ENCODE results near the gene FOSL1.

The FOSL1 gene

DNA sequence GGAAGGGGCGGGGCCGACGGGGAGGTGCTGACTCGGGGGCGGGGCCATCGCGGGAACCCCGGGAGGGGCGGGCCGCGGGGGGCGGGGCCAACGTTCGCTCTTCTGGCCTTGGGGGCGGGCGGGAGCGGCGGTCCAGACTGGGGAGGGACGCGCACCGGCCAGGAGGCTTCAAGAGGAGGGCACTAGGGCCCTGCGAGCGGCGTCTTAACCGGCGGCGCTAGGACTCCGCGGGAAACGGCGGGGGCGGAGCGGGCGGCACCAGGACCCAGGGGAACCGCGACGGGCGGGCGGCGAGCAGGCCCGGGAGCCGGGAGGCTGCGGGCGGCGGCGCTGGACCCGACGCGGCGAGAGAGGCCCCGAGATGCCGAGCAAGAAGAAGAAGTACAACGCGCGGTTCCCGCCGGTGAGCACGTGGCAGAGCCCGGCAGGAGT is 19.0 kb upstream of the FOSL1 start, which contains the start of gene DRAP1:
DRAP1 (plus strand) TSS at position 286 of the 432 bp plus-strand sequence; CDS start at position 362, 76 bp downstream.
- H3K23ac ChIP-seq (ENCODE audit: low read length) = peak within 1 kb of the TSS; percentile 94
- peak within 1 kb of the TSS; percentile 92 for H3K4ac ChIP-seq (ENCODE audit: low read depth, low read length)
- H3K79me2 ChIP-seq (ENCODE audit: control insufficient read depth, insufficient read depth, low read length) = peaks cover 8% of the 10 kb centered on the region
- peaks cover 3% of the 10 kb centered on the region for H3K4me1 ChIP-seq (ENCODE audit: control insufficient read depth, low read depth, low read length)
- H4K8ac ChIP-seq (ENCODE audit: low read depth, low read length) = no peak within 1 kb of the TSS
- DNase-seq = peak; percentile 99
- peak within 1 kb of the TSS; percentile 39 for H3K27ac ChIP-seq (ENCODE audit: low read depth, low read length)
- H3K4me2 ChIP-seq (ENCODE audit: low read length) = peak within 1 kb of the TSS; percentile 93
- no peak within 1 kb of the TSS for H4K5ac ChIP-seq (ENCODE audit: low read length)
- no peaks in the 10 kb centered on the region for H3K36me3 ChIP-seq (ENCODE audit: control insufficient read depth, insufficient read depth, low read length)
- peak within 1 kb of the TSS; percentile 95 for H2AK5ac ChIP-seq (ENCODE audit: low read length)
- no peaks in the 10 kb centered on the region for H3K27me3 ChIP-seq (ENCODE audit: insufficient read depth, low read length, poor library complexity)
- H3K18ac ChIP-seq (ENCODE audit: low read length) = peak within 1 kb of the TSS; percentile 90
- peaks cover 17% of the 10 kb centered on the region for H3K79me1 ChIP-seq (ENCODE audit: low read length)
- H3K9ac ChIP-seq (ENCODE audit: low read length) = peak within 1 kb of the TSS; percentile 97
- H2BK5ac ChIP-seq (ENCODE audit: low read length) = no peak within 1 kb of the TSS
- H2BK15ac ChIP-seq (replicated peaks; ENCODE audit: low read depth) = no peak within 1 kb of the TSS
- no CpG with 5 or more reads among the region's 59 CpGs for WGBS (ENCODE audit: extremely low coverage, insufficient coverage, low lambda C conversion rate)
- peak within 1 kb of the TSS; percentile 96 for H3K4me3 ChIP-seq (ENCODE audit: low read length)
- no peak within 1 kb of the TSS for H2BK120ac ChIP-seq (ENCODE audit: low read depth, low read length)
- H3K56ac ChIP-seq (ENCODE audit: low read length) = peak within 1 kb of the TSS; percentile 96

DNA sequence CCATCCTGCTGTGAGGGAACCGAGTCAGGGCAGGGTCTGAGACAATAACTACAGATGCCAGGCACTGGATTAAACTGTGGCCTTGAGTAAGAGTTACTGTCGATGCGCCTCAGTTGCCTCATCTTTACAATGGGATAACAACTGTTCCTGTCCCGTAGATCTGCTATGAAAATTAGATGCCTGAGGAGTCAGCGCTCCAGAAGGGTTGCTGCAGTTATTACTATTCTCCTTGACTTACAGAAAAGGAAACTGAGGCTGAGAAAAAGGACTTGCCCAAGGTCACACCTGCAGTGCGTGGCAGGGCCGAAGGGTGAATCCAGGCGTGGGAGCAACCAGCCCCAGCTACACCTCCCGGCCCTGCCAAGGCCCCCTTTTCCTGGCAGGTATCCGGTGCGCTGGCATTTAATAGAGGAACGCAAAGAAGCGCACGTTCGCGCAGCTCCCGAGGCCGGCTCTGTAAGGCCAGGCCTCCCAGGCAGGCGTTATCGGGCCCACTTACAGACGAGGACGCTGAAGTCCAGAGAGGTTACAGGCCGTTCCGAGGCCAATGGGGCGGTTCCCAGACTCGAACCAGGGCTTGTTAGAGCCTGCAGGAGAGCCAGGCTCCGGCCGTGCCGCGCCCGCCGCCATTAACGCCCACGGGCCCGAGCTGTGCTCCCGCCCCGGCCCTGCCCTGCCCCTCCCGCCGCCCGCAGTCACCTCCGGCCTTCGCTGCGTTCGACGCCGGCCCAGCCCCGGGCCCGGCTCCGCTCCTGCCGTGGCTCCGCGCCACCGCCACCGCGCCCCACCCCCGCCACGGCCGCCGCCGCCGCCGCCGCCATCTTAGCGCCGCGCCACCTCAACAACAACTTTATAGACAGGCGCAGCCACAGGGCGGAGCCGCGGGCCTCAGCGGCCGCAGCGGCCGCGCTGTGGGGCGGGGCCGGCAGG is 18.3 kb upstream of the FOSL1 start, which contains the start of gene C11orf68:
C11orf68 (minus strand) TSS at position 852 of the 930 bp plus-strand sequence; CDS start at position 821, 31 bp downstream.
- no peak within 1 kb of the TSS for H4K8ac ChIP-seq (ENCODE audit: low read depth, low read length)
- H2BK120ac ChIP-seq (ENCODE audit: low read depth, low read length) = no peak within 1 kb of the TSS
- H3K56ac ChIP-seq (ENCODE audit: low read length) = peak within 1 kb of the TSS; percentile 96
- H3K9ac ChIP-seq (ENCODE audit: low read length) = peak within 1 kb of the TSS; percentile 97
- H2AK5ac ChIP-seq (ENCODE audit: low read length) = peak within 1 kb of the TSS; percentile 95
- no peaks in the 10 kb centered on the region for H3K27me3 ChIP-seq (ENCODE audit: insufficient read depth, low read length, poor library complexity)
- H2BK15ac ChIP-seq (replicated peaks; ENCODE audit: low read depth) = no peak within 1 kb of the TSS
- peak within 1 kb of the TSS; percentile 90 for H3K18ac ChIP-seq (ENCODE audit: low read length)
- peaks cover 3% of the 10 kb centered on the region for H3K4me1 ChIP-seq (ENCODE audit: control insufficient read depth, low read depth, low read length)
- H3K36me3 ChIP-seq (ENCODE audit: control insufficient read depth, insufficient read depth, low read length) = no peaks in the 10 kb centered on the region
- H3K79me2 ChIP-seq (ENCODE audit: control insufficient read depth, insufficient read depth, low read length) = peaks cover 8% of the 10 kb centered on the region
- H3K4ac ChIP-seq (ENCODE audit: low read depth, low read length) = peak within 1 kb of the TSS; percentile 92
- peak within 1 kb of the TSS; percentile 93 for H3K4me2 ChIP-seq (ENCODE audit: low read length)
- peak within 1 kb of the TSS; percentile 39 for H3K27ac ChIP-seq (ENCODE audit: low read depth, low read length)
- no peak within 1 kb of the TSS for H4K5ac ChIP-seq (ENCODE audit: low read length)
- peaks cover 17% of the 10 kb centered on the region for H3K79me1 ChIP-seq (ENCODE audit: low read length)
- no CpG with 5 or more reads among the region's 77 CpGs for WGBS (ENCODE audit: extremely low coverage, insufficient coverage, low lambda C conversion rate)
- no peak within 1 kb of the TSS for H2BK5ac ChIP-seq (ENCODE audit: low read length)
- peak; percentile 69 for DNase-seq
- H3K4me3 ChIP-seq (ENCODE audit: low read length) = peak within 1 kb of the TSS; percentile 96
- peak within 1 kb of the TSS; percentile 94 for H3K23ac ChIP-seq (ENCODE audit: low read length)

DNA sequence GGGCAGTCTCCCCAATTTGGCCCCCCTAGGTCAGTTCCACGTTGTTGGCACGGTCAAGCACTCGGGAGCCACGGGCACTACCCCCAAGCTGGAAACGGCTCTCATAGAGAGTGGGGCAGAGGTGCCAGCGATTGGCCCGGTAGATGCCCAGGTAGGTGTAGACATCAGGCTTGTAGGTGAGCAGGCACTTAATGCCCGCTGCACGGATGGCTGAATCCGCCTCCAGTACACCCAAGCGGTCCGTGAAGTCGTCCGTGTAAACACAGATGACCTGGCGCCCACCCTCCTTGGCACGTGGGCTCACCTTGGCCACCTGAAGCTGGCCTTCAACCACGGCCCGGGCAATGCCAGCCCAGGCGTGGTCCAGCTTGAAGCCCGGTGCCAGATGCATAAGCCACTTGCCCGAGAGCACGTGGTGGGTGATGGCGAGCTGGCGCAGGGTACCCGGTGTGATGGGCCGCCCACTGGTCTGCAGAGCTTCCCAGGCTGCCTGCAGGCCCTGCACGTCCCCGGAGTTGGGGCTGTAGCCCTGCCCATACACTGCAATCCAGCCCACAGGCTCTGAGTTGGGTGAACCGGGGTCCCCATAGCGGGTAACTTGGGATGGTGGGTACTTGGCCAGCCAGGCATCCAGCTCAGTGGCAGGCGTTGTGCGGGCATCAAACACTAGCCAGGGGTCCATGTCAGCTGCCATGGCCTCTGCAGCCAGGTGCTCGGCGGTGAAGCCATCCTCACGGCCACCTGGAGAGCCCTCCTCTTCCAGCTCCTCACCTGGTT is 17.4 kb upstream of the FOSL1 start:
- no peaks in the 10 kb centered on the region for H3K36me3 ChIP-seq (ENCODE audit: control insufficient read depth, insufficient read depth, low read length)
- peaks cover 17% of the 10 kb centered on the region for H3K79me1 ChIP-seq (ENCODE audit: low read length)
- no peaks in the 10 kb centered on the region for H3K27me3 ChIP-seq (ENCODE audit: insufficient read depth, low read length, poor library complexity)
- no peak overlapping the region for H3K18ac ChIP-seq (ENCODE audit: low read length)
- no peak overlapping the region for H2BK15ac ChIP-seq (replicated peaks; ENCODE audit: low read depth)
- H2AK5ac ChIP-seq (ENCODE audit: low read length) = peak overlapping the region; percentile 95
- H3K4me2 ChIP-seq (ENCODE audit: low read length) = peak overlapping the region; percentile 90
- no peak overlapping the region for H2BK5ac ChIP-seq (ENCODE audit: low read length)
- H3K4ac ChIP-seq (ENCODE audit: low read depth, low read length) = no peak overlapping the region
- H3K56ac ChIP-seq (ENCODE audit: low read length) = peak overlapping the region; percentile 96
- DNase-seq = no peak
- H3K4me3 ChIP-seq (ENCODE audit: low read length) = peak overlapping the region; percentile 96
- no peak overlapping the region for H3K27ac ChIP-seq (ENCODE audit: low read depth, low read length)
- H3K9ac ChIP-seq (ENCODE audit: low read length) = peak overlapping the region; percentile 97
- no peak overlapping the region for H2BK120ac ChIP-seq (ENCODE audit: low read depth, low read length)
- peak overlapping the region; percentile 94 for H3K23ac ChIP-seq (ENCODE audit: low read length)
- H4K8ac ChIP-seq (ENCODE audit: low read depth, low read length) = no peak overlapping the region
- no CpG with 5 or more reads among the region's 35 CpGs for WGBS (ENCODE audit: extremely low coverage, insufficient coverage, low lambda C conversion rate)
- H4K5ac ChIP-seq (ENCODE audit: low read length) = no peak overlapping the region
- H3K79me2 ChIP-seq (ENCODE audit: control insufficient read depth, insufficient read depth, low read length) = peaks cover 8% of the 10 kb centered on the region
- peaks cover 3% of the 10 kb centered on the region for H3K4me1 ChIP-seq (ENCODE audit: control insufficient read depth, low read depth, low read length)

DNA sequence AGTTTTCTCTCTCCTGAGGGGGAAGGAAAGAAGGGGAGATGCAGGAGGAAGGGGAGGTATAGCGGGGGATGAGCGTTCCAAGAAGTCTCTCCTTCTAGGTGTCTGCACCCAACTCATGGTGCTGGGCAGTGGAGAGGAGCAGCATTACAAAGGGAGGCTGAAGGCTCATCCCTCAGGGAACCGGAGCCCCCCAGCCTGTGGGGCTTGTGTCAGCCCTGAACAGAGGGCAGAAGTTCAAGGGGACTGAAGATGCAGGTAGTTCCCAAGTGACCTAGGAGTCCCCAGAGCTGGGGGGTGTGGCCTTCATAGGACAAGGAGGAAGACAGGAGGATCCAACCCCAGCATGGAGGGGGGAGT is 16.9 kb upstream of the FOSL1 start:
- Histone ChIP-seq H3K36me3 (ENCODE audit: control insufficient read depth, insufficient read depth, low read length) (no peaks in the 10 kb centered on the region), H4K8ac (ENCODE audit: low read depth, low read length) (no peak overlapping the region), H3K4ac (ENCODE audit: low read depth, low read length) (no peak overlapping the region), H3K4me3 (ENCODE audit: low read length) (no peak overlapping the region), H3K56ac (ENCODE audit: low read length) (peak overlapping the region; percentile 96), H2BK120ac (ENCODE audit: low read depth, low read length) (no peak overlapping the region), H3K9ac (ENCODE audit: low read length) (peak overlapping the region; percentile 21), H3K4me1 (ENCODE audit: control insufficient read depth, low read depth, low read length) (peaks cover 3% of the 10 kb centered on the region), H3K27ac (ENCODE audit: low read depth, low read length) (no peak overlapping the region), H3K23ac (ENCODE audit: low read length) (no peak overlapping the region), H4K5ac (ENCODE audit: low read length) (no peak overlapping the region), H2AK5ac (ENCODE audit: low read length) (no peak overlapping the region), H3K79me1 (ENCODE audit: low read length) (peaks cover 17% of the 10 kb centered on the region), H2BK15ac (replicated peaks; ENCODE audit: low read depth) (no peak overlapping the region), H3K18ac (ENCODE audit: low read length) (no peak overlapping the region), H3K4me2 (ENCODE audit: low read length) (no peak overlapping the region), H3K27me3 (ENCODE audit: insufficient read depth, low read length, poor library complexity) (no peaks in the 10 kb centered on the region), H3K79me2 (ENCODE audit: control insufficient read depth, insufficient read depth, low read length) (peaks cover 8% of the 10 kb centered on the region), H2BK5ac (ENCODE audit: low read length) (no peak overlapping the region)
- no CpG with 5 or more reads among the region's 3 CpGs for WGBS (ENCODE audit: extremely low coverage, insufficient coverage, low lambda C conversion rate)
- DNase-seq = no peak

DNA sequence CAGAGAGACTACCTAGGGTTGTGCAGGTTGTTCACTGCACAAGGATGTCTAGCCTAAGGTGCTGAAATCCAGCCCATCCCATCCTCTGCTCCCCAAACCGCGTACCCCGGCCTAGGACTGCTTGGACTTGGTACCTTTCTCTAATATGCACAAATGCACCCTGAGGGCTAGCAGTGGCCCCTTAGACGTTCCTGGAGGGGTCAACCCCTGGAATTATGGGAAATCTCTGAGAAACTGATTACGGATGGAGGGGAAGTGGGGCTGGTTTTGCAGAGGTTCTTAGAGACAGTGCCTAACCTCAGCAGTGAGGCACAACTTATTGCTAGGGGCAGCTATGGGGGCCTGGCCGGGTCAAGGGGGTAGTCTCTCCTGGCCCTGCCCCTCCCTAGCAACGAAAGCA is 16.2 kb upstream of the FOSL1 start:
- no peak overlapping the region for H3K4ac ChIP-seq (ENCODE audit: low read depth, low read length)
- H4K8ac ChIP-seq (ENCODE audit: low read depth, low read length) = no peak overlapping the region
- H3K79me2 ChIP-seq (ENCODE audit: control insufficient read depth, insufficient read depth, low read length) = peaks cover 8% of the 10 kb centered on the region
- H3K79me1 ChIP-seq (ENCODE audit: low read length) = peaks cover 17% of the 10 kb centered on the region
- no peak overlapping the region for H3K9ac ChIP-seq (ENCODE audit: low read length)
- H3K4me3 ChIP-seq (ENCODE audit: low read length) = no peak overlapping the region
- no peaks in the 10 kb centered on the region for H3K27me3 ChIP-seq (ENCODE audit: insufficient read depth, low read length, poor library complexity)
- no peak overlapping the region for H4K5ac ChIP-seq (ENCODE audit: low read length)
- H3K23ac ChIP-seq (ENCODE audit: low read length) = no peak overlapping the region
- DNase-seq = no peak
- H3K36me3 ChIP-seq (ENCODE audit: control insufficient read depth, insufficient read depth, low read length) = no peaks in the 10 kb centered on the region
- H2BK5ac ChIP-seq (ENCODE audit: low read length) = no peak overlapping the region
- H3K56ac ChIP-seq (ENCODE audit: low read length) = no peak overlapping the region
- H3K18ac ChIP-seq (ENCODE audit: low read length) = no peak overlapping the region
- H2AK5ac ChIP-seq (ENCODE audit: low read length) = no peak overlapping the region
- H2BK120ac ChIP-seq (ENCODE audit: low read depth, low read length) = no peak overlapping the region
- no peak overlapping the region for H3K27ac ChIP-seq (ENCODE audit: low read depth, low read length)
- no peak overlapping the region for H3K4me2 ChIP-seq (ENCODE audit: low read length)
- peaks cover 5% of the 10 kb centered on the region for H3K4me1 ChIP-seq (ENCODE audit: control insufficient read depth, low read depth, low read length)
- no CpG with 5 or more reads among the region's 7 CpGs for WGBS (ENCODE audit: extremely low coverage, insufficient coverage, low lambda C conversion rate)
- H2BK15ac ChIP-seq (replicated peaks; ENCODE audit: low read depth) = no peak overlapping the region

Measured in mesendoderm (in vitro differentiated cells).